Activated effector memory CD4-positive, alpha-beta T cell treated with Interleukin-2 at 50 U/mL for 16 hours (primary cell): Measurements from ENCODE around the gene PRKCB.
"Not testable (repeated sequence)": the region's sequence is repeated elsewhere in the genome, so short reads cannot be mapped to it uniquely, and the experiment has no call there.

Experiments used
- DNase-seq: peaks from one replicate; pipeline ENCODE4 v3.0.0-alpha.2; 2020

PRKCB gene

GRCh38 chr16:24140730-24141129 lies 304.9 kb downstream of the PRKCB start:
- DNase-seq, result no peak

GRCh38 chr16:24141466-24141865 lies 305.7 kb downstream of the PRKCB start:
- no peak for DNase-seq

DNA sequence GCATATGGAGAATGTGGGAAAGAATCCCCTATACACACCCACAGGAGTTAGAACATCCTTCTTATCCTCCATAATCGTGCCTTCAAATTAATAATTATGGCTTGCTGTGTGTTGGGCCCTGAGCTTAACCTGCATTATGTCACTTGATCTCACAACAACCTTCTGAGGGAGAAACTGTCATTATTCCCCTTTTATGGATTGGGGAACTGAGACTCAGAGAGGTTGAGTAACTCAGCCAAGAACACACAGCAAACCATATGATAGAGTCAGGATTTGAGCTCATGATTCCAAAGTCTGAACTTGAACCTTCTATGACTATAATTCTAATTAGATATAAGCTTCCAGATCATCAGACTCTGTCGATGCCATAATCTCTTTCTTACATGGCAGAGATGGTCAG lies 306.1 kb downstream of the PRKCB start:
- DNase-seq, result no peak

DNA sequence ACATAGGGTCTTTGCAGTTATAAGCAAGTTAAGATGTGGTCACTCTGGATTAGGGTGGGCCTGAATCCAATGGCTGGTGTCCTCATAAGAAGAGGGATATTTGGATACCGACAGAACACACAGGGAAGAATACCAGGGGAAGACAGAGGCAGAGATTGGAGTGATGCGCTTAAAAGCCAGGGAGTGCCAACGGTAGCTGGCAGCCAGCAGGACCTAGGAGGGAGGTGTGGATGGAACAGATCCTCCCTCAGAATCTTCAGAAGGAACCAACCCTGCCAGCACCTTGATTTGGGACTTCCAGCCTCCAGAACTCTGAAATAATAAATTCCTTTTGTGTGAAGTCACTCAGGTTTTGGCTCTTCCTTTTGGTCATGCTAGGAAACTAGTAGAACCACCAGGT lies 310.1 kb downstream of the PRKCB start:
- DNase-seq, result no peak

DNA sequence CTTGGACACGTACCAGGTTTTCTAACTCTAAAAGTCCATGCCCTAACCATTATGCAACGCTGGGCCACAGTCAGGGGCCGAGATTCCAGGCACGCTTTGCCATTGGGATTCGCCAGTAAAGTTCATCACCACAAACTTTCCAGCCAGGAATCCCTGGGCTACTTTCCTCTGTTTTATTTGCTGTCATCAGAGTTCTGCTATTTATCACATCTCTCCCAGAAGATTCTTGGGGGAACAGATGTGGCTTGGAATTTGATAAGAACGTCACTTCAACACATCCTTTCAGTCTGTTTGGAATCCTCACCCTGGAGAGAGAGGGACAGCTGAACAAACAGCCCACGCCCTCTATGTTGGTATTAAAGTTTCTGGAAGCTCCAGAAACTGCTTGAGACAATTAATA lies 310.7 kb downstream of the PRKCB start:
- DNase-seq, result no peak

DNA sequence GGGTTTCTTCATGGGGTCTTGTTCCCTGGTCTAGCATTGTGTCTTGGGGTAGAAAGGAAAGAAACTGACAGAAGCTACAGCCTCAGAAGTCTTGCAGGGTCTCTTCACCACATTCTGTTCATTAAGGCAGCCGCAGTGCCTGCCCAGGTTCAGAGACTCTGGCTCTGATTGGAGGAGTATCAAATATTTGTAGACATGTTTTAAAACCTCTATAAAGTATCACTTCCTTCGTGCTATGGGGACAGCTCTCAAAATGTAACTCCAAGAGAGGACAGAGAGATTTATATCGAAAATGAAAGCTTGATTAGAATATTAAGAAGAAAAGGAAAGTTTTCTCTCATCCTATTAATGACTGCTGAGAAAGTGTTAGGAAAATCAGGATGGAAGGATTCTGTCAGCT lies 313.3 kb downstream of the PRKCB start:
- no peak for DNase-seq

GRCh38 chr16:24150282-24150681 lies 314.5 kb downstream of the PRKCB start:
- DNase-seq, result no peak

DNA sequence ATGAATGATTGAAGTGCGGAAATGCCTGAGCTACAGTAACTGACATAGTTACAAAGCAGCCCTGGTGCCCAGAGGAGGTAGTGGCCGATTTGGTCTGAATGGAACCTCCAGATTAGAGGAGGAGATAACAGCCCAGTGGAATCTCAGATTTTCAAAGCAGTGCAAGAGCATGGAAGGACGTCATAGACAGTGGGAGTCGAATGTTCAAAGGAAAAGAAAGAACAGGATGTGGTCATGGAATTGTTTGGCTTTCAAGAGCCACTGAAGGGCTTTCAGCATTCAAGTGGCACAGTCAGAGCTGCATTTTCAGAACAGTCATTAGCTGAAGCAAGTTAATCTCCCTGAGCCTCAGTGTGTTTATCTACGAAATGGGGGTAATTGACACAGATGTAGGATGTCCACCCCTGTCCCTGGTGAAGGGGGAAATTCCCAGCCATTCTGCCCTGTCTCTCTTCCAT lies 315.7 kb downstream of the PRKCB start:
- DNase-seq, result no peak

DNA sequence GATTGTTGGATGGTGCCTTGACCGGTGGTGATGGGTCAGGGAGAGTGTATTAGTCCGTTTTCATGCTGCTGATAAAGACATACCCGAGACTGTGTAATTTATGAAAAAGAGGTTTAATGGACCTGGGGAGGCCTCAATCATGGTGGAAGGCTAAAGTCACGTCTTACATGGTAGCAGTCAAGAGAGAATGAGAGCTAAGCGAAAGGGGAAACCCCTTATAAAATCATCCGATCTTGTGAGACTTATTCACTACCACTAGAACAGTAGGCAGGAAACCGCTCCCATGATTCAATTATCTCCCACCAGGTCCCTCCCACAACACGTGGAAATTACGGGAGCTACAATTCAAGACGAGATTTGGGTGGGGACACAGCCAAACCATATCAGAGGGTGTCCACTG lies 316.3 kb downstream of the PRKCB start:
- not testable (repeated sequence) for DNase-seq

GRCh38 chr16:24152826-24153225 lies 317.0 kb downstream of the PRKCB start:
- no peak for DNase-seq

DNA sequence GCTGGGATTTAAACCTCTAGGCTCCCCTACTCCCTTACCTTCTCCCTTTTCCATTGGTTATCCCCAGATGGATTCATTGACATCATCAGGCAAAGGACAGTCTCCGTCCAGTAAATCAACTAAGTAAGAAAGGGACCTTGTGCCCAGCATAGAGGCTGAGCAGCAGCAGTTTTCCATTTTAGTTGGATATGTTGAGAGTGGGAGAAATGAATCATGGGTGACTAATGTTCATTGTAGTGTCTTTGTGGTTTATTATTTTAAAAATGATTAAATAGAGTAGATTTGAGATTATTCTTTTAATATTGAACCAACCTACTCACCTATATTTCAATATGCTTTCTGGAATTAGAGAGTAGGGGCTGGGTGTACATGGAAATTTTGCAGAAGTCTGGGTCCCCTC lies 321.0 kb downstream of the PRKCB start:
- no peak for DNase-seq

DNA sequence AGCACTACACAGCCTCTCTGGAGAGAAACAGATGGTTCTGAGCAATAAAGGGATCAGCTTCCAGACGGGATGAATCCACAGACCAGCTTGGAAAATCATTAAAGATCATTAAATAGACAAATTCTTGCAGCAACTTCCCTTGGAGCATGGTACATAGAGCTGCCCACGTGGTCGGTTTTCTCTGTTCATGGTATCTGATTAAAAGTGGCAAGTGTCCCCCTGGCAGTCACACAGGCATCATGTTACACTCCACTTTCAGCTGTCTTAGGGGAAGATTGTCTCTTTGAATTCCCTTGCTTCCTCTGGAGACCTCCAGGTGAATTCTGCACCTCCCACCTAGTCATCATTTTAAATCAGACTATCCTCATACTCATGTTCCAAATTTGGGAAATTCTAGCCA lies 328.2 kb downstream of the PRKCB start:
- no peak for DNase-seq

DNA sequence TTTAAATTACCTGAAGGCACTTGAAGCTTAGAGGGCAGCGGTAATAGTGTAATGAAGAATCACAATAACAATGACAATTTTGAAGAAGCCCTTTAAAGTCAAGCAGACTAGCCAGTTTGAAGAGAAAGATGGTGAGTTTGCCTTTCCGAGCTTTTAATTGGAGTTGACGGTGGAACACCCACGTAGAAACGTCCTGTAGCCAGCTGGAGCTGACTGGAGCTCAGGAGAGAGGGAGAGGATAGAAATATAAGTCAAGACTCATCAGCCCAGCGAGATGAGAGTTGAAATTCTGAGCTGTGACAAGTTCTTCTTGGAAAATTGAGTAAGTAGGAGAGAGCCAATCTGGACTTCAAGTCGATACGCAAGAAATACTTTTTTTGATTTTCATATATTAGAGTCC lies 328.6 kb downstream of the PRKCB start:
- DNase-seq, result no peak

DNA sequence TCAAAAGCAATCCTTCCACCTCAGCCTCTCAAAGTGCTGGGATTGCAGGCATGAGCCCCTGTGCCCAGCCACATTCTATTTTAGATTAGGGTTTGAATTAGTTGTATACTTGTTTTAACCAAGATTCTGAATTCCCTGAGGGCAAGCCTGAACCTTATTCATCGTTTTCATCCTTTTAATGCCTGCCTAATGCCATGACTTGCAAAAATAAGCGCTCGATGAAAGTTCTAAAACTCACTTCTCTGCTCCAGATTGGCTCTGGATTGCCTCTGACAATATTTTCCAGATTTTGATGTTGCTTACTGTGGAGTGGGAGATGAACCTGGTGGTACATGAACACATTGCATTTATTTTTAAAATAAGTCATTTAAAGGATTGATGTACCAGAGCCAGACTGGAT lies 329.5 kb downstream of the PRKCB start:
- DNase-seq, result no peak

GRCh38 chr16:24166661-24167528 lies 331.1 kb downstream of the PRKCB start:
- no peak for DNase-seq

- DNase-seq, result no peak
Observed at GRCh38 chr16:24168856-24169255, 333.1 kb downstream of the PRKCB start.

DNA sequence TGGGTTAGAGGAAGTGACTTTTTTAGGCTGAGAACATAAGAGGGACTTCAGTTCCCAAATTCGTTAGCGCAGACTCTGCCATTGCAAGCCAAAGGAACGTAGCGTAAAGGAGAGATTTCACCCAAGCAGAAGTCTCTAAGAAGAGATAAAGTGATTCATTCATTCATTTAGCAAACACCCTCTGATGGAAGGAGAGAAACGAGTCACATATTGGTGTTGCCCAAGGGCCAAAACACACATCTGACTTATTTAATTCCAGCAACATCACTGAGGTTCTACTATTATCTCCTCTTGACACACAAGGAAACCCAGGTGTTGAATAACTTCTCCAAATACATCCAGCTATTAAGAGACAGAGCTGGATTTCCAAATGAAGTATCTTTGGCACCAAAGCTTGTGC lies 334.6 kb downstream of the PRKCB start:
- DNase-seq, result no peak

- DNase-seq, result no peak
Observed at GRCh38 chr16:24174504-24174903, 338.7 kb downstream of the PRKCB start.

- no peak for DNase-seq
Observed at GRCh38 chr16:24174957-24175356, 339.2 kb downstream of the PRKCB start.

- DNase-seq, result no peak
Observed at GRCh38 chr16:24178496-24178895, 342.7 kb downstream of the PRKCB start.

GRCh38 chr16:24180451-24180850 lies 344.7 kb downstream of the PRKCB start:
- no peak for DNase-seq

GRCh38 chr16:24188021-24188542 lies 352.3 kb downstream of the PRKCB start:
- DNase-seq, result no peak

GRCh38 chr16:24188751-24189318 lies 353.1 kb downstream of the PRKCB start:
- DNase-seq, result no peak

GRCh38 chr16:24189941-24190340 lies 354.2 kb downstream of the PRKCB start:
- DNase-seq, result no peak
